ENCODE data around the gene RBM19.

RBM19 gene

DNA sequence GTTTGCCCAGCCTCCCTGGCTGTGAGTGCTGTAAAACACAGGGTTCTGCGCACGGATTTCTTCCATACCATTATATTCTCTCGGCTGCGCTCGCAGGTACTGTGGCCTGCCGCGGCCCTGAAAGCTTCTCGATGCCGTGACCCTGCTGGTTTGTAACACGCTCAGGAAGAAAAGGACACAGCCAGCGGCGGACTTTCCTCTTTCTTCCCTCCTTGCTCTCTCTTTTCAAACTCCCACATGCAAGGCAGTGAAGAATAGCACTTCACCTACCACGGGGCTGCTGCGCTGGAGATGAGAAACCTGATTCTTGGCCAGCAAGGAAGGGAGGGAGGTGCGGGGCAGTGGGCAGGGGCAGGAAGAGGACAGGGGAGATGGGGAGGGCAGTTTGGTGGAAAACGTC, 130.2 kb downstream of the RBM19 start:
- Histone ChIP-seq H3K79me2 (ENCODE audit: insufficient read depth, low read length) (no peaks in the 10 kb centered on the region), H2AFZ (ENCODE audit: low read length) (no peak overlapping the region), H3K9me2 (ENCODE audit: low read depth, low read length) (no peaks in the 10 kb centered on the region), H3K9ac (ENCODE audit: low read length) (no peak overlapping the region), H3K9me3 (ENCODE audit: low read length) (no peaks in the 10 kb centered on the region), H3F3A (ENCODE audit: insufficient read depth, low read length) (no peaks in the 10 kb centered on the region), H3K27ac (ENCODE audit: low read depth, low read length, poor library complexity, severe bottlenecking) (no peak overlapping the region), H3K27me3 (ENCODE audit: insufficient read depth, low read length) (no peaks in the 10 kb centered on the region), H3K36me3 (ENCODE audit: insufficient read depth, low read length) (no peaks in the 10 kb centered on the region), H4K20me1 (ENCODE audit: insufficient read depth, low read length) (no peaks in the 10 kb centered on the region), H3K4me3 (ENCODE audit: low read depth, low read length, poor library complexity, severe bottlenecking) (no peak overlapping the region), H3K4me2 (ENCODE audit: low read length) (no peak overlapping the region), H3K4me1 (ENCODE audit: insufficient read depth, low read length, severe bottlenecking) (peaks cover 6% of the 10 kb centered on the region)
- no peak for TF ChIP-seq EZH2 (IDR thresholded peaks at IDR 0.05; ENCODE audit: borderline replicate concordance, low read length)
- TF ChIP-seq, protein P1, sequence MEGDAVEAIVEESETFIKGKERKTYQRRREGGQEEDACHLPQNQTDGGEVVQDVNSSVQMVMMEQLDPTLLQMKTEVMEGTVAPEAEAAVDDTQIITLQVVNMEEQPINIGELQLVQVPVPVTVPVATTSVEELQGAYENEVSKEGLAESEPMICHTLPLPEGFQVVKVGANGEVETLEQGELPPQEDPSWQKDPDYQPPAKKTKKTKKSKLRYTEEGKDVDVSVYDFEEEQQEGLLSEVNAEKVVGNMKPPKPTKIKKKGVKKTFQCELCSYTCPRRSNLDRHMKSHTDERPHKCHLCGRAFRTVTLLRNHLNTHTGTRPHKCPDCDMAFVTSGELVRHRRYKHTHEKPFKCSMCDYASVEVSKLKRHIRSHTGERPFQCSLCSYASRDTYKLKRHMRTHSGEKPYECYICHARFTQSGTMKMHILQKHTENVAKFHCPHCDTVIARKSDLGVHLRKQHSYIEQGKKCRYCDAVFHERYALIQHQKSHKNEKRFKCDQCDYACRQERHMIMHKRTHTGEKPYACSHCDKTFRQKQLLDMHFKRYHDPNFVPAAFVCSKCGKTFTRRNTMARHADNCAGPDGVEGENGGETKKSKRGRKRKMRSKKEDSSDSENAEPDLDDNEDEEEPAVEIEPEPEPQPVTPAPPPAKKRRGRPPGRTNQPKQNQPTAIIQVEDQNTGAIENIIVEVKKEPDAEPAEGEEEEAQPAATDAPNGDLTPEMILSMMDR (IDR thresholded peaks at IDR 0.05; ENCODE audit: low read length): no peak

DNA sequence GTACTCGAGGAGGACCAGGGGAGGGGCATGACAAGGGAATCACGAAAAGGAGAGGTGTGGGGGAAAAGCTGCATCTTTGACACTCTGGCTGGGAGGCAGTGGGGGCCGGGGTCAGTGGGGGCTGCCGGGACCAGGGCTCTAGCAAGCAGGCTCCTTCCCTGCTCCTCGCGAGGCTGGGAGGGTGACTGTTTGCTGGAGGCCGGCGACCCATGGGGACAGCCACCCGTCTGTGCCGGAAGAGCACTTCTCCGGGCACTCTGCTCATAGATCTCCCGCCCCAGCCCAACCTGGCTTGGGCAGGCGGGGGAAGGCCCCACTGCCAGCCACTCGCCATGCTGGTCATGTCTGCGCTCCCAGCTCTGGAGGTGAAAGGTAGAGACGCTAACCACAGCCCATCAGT, 130.7 kb downstream of the RBM19 start:
- no peaks in the 10 kb centered on the region for H3K36me3 ChIP-seq (ENCODE audit: insufficient read depth, low read length)
- H3K4me1 ChIP-seq (ENCODE audit: insufficient read depth, low read length, severe bottlenecking): peaks cover 6% of the 10 kb centered on the region
- H3K4me2 ChIP-seq (ENCODE audit: low read length): no peak overlapping the region
- H3K4me3 ChIP-seq (ENCODE audit: low read depth, low read length, poor library complexity, severe bottlenecking): no peak overlapping the region
- TF ChIP-seq, protein P1 (IDR thresholded peaks at IDR 0.05; ENCODE audit: low read length): no peak
- TF ChIP-seq EZH2 (IDR thresholded peaks at IDR 0.05; ENCODE audit: borderline replicate concordance, low read length): no peak
- no peaks in the 10 kb centered on the region for H3K27me3 ChIP-seq (ENCODE audit: insufficient read depth, low read length)
- H4K20me1 ChIP-seq (ENCODE audit: insufficient read depth, low read length): no peaks in the 10 kb centered on the region
- H3K9me3 ChIP-seq (ENCODE audit: low read length): no peaks in the 10 kb centered on the region
- H2AFZ ChIP-seq (ENCODE audit: low read length): no peak overlapping the region
- H3K79me2 ChIP-seq (ENCODE audit: insufficient read depth, low read length): no peaks in the 10 kb centered on the region
- H3K9me2 ChIP-seq (ENCODE audit: low read depth, low read length): no peaks in the 10 kb centered on the region
- H3K9ac ChIP-seq (ENCODE audit: low read length): no peak overlapping the region
- no peaks in the 10 kb centered on the region for H3F3A ChIP-seq (ENCODE audit: insufficient read depth, low read length)
- no peak overlapping the region for H3K27ac ChIP-seq (ENCODE audit: low read depth, low read length, poor library complexity, severe bottlenecking)

DNA sequence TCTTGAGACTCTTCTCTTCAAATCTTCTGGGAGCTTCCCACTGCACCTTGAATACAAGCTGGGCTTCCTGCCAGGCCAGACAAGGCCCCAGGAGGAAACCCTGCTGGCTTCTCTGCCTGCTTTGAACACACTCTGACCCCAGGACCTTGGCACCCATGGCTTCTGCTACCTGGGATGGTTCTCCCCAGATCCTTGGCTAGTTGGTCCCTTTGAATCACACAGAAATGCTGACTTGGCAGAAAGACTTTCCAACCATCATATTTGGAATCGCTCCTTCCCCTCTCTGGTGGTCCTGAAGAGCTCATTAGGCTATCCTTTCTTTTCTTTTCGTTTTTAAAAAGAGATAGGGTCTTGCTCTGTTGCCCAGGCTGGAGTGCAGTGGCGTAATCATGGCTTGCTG, 132.7 kb downstream of the RBM19 start:
- Histone ChIP-seq H3K9me3 (ENCODE audit: low read length) (no peaks in the 10 kb centered on the region), H4K20me1 (ENCODE audit: insufficient read depth, low read length) (no peaks in the 10 kb centered on the region), H3K4me2 (ENCODE audit: low read length) (no peak overlapping the region), H3K79me2 (ENCODE audit: insufficient read depth, low read length) (no peaks in the 10 kb centered on the region), H3K27me3 (ENCODE audit: insufficient read depth, low read length) (no peaks in the 10 kb centered on the region), H3K36me3 (ENCODE audit: insufficient read depth, low read length) (no peaks in the 10 kb centered on the region), H3K9ac (ENCODE audit: low read length) (no peak overlapping the region), H3K4me1 (ENCODE audit: insufficient read depth, low read length, severe bottlenecking) (peaks cover 6% of the 10 kb centered on the region), H3K27ac (ENCODE audit: low read depth, low read length, poor library complexity, severe bottlenecking) (no peak overlapping the region), H2AFZ (ENCODE audit: low read length) (no peak overlapping the region), H3K4me3 (ENCODE audit: low read depth, low read length, poor library complexity, severe bottlenecking) (no peak overlapping the region), H3K9me2 (ENCODE audit: low read depth, low read length) (no peaks in the 10 kb centered on the region), H3F3A (ENCODE audit: insufficient read depth, low read length) (no peaks in the 10 kb centered on the region)
- TF ChIP-seq, protein P1 (IDR thresholded peaks at IDR 0.05; ENCODE audit: low read length): no peak
- TF ChIP-seq EZH2 (IDR thresholded peaks at IDR 0.05; ENCODE audit: borderline replicate concordance, low read length): no peak
